Cardiac muscle cell (in vitro differentiated cells and primary cell): Measurements from ENCODE around the gene ZBTB3. TPM values are rescaled to one million over a fixed set of nuclear protein-coding genes. Genes with fewer than 3 reads are reported as not detected.
A peak's percentile ranks its signal among the peaks of the same experiment; 100 is the strongest.

Source experiments
- DNase-seq, 2 donors: peaks; one replicate each; pipeline versions ENCODE4 v3.0.0 to v3.0.0-alpha.2; 2010 to 2017; ENCODE audit warnings: low read depth in 1 of 2, low spot score in 1 of 2
- H3K27ac ChIP-seq: fragments of 200-600 bp; sonication (generic); 2 replicates; pipeline ENCODE4 v1.5.1; 2016
- H3K27me3 ChIP-seq: fragments of 200-600 bp; sonication (generic); 2 replicates; pipeline ENCODE4 v1.6.0; 2016; ENCODE audit warnings: control low read depth
- H3K36me3 ChIP-seq: fragments of 200-600 bp; sonication (generic); 2 replicates; pipeline ENCODE4 v1.5.1; 2016; ENCODE audit warnings: control low read depth
- H3K4me1 ChIP-seq: fragments of 200-600 bp; sonication (generic); 2 replicates; pipeline ENCODE4 v1.8.1; 2017; ENCODE audit warnings: low read depth, mild to moderate bottlenecking, mixed run types
- H3K4me3 ChIP-seq: fragments of 200-600 bp; sonication (generic); 2 replicates; pipeline ENCODE4 v1.5.1; 2016; ENCODE audit warnings: mild to moderate bottlenecking
- H3K9me3 ChIP-seq: fragments of 200-600 bp; sonication (generic); 2 replicates; pipeline ENCODE4 v1.5.1; 2017; ENCODE audit warnings: low read depth, mild to moderate bottlenecking, control low read depth
- CTCF ChIP-seq: IDR thresholded peaks from 2 replicates; pipeline ENCODE4 v1.5.1; 2012; ENCODE audit warnings: low read depth, mild to moderate bottlenecking, low read length
- polyA plus RNA-seq: library from polyadenylated mRNA; unstranded; fragments of >200 nt; fragmentation: Nextera tagmentation; extraction: Ambion mirVana; gene quantifications from 2 replicates; pipeline ENCODE4 v1.2.1, GENCODE V29; 2016
- total RNA-seq: library from RNA; depleted of rRNA; stranded (reverse); fragments of >200 nt; gene quantifications from 2 replicates; pipeline ENCODE4 v1.2.3, GENCODE V29; 2016

Gene ZBTB3
- total and polyA plus RNA-seq, 2 experiments from 2014 or later = 10.4 to 14.3 TPM

- Histone ChIP-seq H3K4me3 (peak overlapping the region; percentile 90), H3K36me3 (peaks cover 33% of the 10 kb centered on the region), H3K4me1 (peaks cover 8% of the 10 kb centered on the region), H3K9me3 (no peaks in the 10 kb centered on the region), H3K27ac (peak overlapping the region; percentile 98), H3K27me3 (no peaks in the 10 kb centered on the region)
- no peak for TF ChIP-seq CTCF
- no peak for DNase-seq
Measured at GRCh38 chr11:62725646-62726045, 28.3 kb downstream of the ZBTB3 start.

- no peak for DNase-seq
- Histone ChIP-seq H3K4me1 (peaks cover 8% of the 10 kb centered on the region), H3K27me3 (no peaks in the 10 kb centered on the region), H3K4me3 (no peak overlapping the region), H3K36me3 (peaks cover 47% of the 10 kb centered on the region), H3K27ac (no peak overlapping the region), H3K9me3 (no peaks in the 10 kb centered on the region)
- no peak for TF ChIP-seq CTCF
Measured at GRCh38 chr11:62724171-62724570, 29.8 kb downstream of the ZBTB3 start.

- Histone ChIP-seq H3K36me3 (peaks cover 67% of the 10 kb centered on the region), H3K9me3 (no peaks in the 10 kb centered on the region), H3K4me1 (peaks cover 8% of the 10 kb centered on the region), H3K27ac (peak overlapping the region; percentile 14), H3K27me3 (no peaks in the 10 kb centered on the region), H3K4me3 (no peak overlapping the region)
- TF ChIP-seq CTCF = no peak
- DNase-seq = peak; percentile 23 to 43
Measured at GRCh38 chr11:62721994-62722393, 32.0 kb downstream of the ZBTB3 start.

GRCh38 chr11:62719302-62719978, 34.5 kb downstream of the ZBTB3 start:
- Histone ChIP-seq H3K36me3 (peaks cover 93% of the 10 kb centered on the region), H3K27me3 (no peaks in the 10 kb centered on the region), H3K9me3 (no peaks in the 10 kb centered on the region), H3K4me3 (no peak overlapping the region), H3K27ac (no peak overlapping the region), H3K4me1 (no peaks in the 10 kb centered on the region)
- no peak for TF ChIP-seq CTCF
- no peak for DNase-seq

- Histone ChIP-seq H3K27ac (no peak overlapping the region), H3K9me3 (no peaks in the 10 kb centered on the region), H3K27me3 (no peaks in the 10 kb centered on the region), H3K36me3 (peaks cover 93% of the 10 kb centered on the region), H3K4me1 (no peaks in the 10 kb centered on the region), H3K4me3 (no peak overlapping the region)
- DNase-seq = no peak
- TF ChIP-seq CTCF = no peak
Measured at GRCh38 chr11:62716816-62717215, 37.1 kb downstream of the ZBTB3 start.
